NCI-H345 (cell line): ENCODE measurements around the gene PTPRB.
"Not testable (repeated sequence)": the region's sequence is repeated elsewhere in the genome, so short reads cannot be mapped to it uniquely, and the experiment has no call there.

ENCODE experiments used
- DNase-seq: peaks from one replicate; lab custom pipeline; 2025; lab: John Stamatoyannopoulos, UW

PTPRB gene

DNA sequence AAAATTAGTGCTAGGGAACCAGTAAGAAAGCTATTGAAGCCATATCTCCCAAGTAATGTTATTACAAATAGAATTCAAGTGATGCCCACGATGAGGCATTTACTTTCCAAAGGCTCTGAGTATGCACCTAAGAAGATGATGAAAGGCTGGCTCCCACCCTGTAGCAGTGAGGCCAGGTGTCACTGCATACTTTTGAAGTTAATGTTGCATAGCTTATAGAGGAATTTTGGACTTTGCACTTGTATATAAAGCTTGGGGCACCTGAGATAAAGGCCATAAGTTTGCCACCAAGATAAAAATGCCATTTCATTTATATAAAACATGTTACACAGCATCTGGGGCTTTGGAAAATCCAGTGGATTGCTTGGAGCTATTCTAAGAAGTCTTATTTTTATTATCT lies 96.2 kb downstream of the PTPRB start:
- DNase-seq, result no peak

DNA sequence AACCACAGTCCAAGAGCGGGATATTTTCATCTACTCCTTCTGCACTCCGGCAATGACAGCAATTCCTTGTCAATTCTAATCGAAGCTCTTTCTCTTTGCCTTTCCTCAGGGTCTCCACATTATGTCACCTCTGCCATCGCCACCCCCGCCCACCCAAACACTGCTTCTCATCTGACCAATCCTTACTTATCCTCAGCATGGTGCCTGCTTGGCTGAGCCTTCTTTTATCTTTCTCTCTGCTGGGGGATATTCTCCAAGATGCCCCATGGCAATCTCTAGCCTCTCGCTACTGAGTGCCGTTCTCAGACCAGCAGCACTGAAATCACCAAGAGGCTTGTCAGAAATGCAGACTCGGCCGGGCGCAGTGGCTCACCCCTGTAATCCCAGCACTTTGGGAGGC lies 100.6 kb downstream of the PTPRB start:
- no peak for DNase-seq

DNA sequence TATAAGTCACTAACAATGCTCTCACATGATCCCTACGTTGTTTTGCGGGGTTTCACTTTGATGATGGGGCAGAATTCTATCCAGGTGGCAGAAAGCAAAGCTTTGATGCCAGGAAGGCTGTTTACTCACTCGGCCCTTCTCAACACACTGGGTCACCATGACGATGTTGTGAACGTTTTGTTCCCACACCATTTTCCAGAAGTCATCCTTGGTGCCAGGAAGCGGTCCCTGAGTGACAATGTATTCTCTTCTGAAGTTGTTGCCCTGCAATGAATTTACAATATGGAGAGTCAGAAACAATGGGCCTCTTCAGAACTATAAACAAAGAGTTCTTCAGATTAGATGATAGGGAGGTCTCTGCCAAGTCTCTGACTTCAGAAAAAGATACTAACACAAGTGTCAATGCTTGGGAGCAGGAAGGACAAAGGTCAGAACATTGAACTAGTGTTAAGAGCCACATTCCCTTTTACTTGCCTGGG lies 101.3 kb downstream of the PTPRB start:
- no peak for DNase-seq

DNA sequence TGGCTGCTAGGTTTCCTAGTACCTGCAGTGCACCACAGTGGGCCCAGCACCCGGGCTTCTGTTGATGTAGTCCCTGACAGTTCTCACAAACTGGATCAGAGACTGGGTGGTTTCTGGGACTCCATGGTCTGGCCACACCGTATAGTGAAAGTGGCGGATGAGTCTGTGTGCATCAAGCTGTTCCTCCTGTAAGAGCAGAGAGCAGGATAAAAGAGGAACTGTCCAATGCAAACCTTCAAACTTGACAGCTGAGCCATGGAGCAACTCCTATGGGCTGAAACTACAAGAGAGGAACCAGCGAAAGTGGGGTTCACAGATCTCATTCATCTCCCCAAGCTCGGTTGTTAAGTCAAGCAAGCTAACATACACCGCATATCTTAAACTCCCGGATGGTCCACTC lies 102.8 kb downstream of the PTPRB start:
- no peak for DNase-seq

DNA sequence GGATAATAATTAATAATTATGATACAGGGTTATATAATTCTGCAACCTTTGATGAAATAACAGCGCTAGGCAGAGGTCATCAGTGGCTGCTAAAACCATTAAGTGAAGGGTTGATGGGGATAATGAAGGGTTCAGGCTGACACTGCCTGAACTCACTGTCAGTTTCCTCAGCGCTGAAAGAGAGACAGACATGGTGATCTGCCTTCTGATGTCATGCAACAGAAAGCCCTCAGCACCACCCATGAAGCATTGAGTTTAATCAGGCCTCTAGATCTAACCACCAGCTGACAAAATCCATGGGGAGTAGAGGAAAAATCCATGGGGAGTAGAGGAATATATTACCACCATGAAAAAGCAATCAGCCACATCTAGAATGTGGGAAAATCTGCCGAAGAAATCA lies 107.6 kb downstream of the PTPRB start:
- DNase-seq, result no peak

DNA sequence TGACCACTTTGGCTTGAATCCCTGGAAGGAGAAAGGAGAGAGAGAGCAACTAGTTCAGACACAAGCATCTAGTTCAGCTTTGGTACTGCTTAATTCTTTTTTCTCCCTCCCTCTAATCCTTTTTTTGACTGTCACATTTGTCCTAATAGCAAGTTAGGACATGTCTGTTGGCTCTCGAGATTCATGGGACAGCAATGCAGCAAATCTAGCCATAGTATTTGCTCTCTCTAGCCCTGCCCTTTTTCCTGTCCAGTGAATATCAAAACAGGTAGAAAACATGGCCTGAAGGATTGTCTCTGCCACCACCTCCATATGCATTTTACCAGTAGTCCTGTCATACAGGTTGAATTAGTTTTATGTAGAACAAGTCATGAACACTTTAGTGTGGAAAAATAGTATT lies 116.4 kb downstream of the PTPRB start:
- no peak for DNase-seq

DNA sequence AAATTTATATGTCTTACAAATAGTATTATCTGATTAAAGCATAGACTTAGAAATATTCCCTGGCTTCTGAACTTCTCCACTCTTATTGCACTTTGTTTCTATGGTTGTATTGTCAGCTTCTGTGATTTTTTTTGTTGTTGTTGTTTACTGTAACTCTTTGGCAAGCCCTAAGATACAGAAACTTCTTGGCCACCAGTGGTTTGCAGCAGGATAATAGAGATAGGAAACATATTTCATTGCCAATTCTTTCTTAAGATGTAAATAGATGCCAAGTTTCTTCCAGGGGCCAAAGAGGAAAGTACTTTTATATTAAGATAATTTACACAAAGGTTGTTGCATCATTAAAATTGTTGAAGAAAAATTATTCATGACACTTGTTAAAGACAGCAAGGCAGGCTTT lies 123.8 kb downstream of the PTPRB start:
- DNase-seq, result no peak

DNA sequence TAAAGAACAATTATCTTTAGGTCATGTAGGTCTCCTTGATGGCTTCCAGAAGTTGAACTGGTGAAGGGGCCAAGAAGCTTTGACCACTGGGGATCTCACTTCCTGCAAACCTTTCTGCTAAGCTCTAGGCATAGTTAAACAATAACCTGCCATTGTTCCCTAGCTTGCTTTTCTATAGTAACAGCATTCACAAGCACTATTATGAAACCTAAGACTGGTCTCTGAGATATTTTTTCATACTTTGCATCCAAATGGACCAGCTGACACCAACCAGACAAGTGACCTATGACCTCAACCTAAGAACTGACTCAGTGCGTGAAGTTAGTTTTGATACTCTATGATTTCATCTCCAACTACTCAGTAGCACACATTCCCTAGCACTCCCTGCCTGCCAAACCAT lies 129.1 kb downstream of the PTPRB start:
- no peak for DNase-seq

DNA sequence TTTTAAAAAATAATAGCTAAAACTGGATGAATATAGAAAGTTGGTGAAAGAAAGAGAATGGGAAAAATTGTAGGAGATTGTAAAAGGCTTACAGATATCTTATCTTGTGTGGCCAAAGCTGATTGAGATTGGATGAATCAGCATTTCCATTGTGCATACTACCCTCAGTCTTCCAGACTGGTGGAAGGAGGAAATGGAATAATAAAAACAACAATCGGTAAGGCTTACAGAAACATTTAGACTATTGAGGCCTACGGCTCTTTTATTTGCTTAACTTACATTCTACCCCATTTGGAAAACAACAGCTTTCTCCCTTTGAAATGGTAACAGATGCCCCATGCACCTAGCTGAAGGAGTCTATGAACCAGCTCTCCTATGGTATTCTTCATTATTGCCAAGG lies 129.8 kb downstream of the PTPRB start:
- no peak for DNase-seq

DNA sequence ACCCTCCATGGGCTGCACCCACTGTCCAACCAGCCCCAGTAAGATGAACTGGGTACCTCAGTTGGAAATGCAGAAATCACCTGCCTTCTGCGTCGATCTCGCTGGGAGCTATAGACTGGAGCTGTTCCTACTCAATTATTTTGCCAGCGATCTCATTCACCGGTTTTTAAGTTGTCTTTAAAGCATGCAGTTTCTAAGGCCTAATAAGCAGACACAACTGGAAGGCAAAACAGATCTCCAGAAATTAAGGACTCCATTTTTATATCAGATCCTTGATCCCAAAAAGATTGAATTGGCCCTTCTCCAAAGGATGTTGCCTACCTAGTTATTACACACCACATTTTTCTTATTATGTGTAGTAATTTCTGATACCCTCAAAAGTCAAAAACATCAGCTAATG lies 139.7 kb downstream of the PTPRB start:
- DNase-seq, result no peak

DNA sequence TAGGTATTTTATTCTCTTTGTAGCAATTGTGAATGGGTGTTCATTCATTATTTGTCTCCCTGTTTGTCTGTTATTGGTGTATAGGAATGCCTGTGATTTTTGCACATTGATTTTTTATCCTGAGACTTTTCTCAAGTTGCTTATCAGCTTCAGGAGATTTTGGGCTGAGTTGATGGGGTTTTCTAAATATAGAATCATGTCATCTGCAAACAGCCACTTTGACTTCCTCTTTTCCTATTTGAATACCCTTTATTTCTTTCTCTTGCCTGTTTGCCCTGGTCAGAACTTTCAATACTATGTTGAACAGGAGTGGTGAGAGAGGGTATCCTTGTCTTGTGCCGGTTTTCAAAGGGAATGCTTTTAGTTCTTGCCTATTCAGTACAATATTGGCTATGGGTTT lies 144.3 kb downstream of the PTPRB start:
- not testable (repeated sequence) for DNase-seq

DNA sequence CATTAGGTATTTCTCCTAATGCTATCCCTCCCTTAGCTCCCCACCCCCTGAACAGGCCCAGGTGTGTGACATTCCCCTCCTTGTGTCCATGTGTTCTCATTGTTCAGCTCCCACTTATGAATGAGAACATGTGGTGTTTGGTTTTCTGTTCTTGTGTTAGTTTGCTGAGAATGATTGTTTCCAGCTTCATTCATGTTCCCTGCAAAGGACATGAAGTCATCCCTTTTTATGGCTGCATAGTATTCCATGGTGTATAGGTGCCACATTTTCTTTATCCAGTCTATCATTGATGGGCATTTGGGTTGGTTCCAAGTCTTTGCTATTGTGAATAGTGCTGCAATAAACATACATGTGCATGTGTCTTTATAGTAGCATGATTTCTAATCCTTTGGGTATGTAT lies 146.3 kb downstream of the PTPRB start:
- DNase-seq, result not testable (repeated sequence)

DNA sequence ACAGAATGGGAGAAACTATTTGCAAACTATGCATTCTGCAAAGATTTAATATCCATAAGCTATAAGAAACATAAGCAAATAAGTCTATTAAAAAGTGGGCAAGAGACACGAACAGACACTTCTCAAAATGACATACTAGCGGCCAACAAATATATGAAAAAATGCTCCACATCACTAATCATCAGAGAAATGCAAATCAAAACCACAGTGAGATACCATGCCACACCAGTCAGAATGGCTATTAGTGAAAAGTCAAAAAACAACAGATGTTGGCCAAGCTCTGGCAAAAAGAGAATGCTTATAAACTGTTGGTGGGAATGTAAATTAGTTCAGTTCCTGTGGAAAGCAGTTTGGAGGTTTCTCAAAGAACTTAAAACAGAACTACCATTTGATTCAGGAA lies 149.8 kb downstream of the PTPRB start:
- no peak for DNase-seq

DNA sequence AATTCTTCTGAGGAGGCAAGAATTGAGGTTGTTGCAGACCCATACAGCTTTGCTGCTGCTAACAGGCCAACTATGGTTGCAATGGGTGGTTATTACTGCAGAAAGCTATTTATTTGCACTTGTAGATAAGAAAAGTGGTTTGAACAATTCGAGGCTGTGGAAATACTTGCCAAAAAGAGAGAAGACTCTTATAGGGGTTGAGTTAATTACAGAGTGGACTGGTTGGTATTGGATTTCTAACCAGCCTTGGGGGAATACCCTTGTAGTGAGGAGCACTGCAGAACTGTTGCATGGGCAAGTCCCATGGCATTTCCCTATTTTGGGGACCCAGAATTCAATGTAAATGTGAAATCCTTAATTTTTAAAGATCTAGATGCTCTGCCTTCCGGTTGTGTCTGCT lies 150.6 kb downstream of the PTPRB start:
- no peak for DNase-seq

DNA sequence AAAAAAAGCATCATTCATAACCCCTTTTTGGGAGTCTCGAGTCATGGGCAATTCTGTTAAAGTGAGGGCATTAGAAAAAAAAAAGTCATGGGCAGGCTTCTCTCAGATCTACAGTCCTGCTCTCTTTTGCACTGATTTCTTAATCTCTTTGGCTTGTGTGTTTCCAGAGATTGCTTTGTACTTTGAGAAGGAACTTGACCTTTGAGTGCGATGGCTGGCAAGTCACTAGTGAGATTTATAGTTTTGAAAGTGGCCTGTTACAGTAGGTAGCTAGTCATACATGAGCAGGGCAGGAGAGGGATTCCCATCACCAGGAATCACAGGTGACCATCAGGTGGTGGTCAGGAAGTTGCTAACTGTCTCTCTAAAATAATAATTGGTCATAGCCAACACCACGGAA lies 151.5 kb downstream of the PTPRB start:
- DNase-seq, result no peak

DNA sequence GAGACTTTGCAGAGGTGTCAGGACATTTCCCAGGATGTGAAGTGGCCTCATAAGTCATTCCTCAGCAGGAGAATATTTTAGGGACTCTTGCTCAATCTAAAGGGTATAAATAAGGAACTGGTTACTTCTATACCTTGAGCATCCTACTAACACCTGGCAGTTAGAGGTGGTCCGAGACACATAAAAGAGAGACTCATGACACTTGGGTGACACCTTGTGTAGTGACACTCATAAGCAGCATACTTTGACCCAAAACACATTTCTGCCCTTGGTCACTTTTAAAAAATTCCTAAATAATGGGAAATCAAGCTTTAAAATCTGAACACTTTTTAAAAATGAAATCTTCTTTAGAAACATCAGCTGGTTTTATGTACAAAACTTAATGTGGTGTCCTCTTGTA lies 152.8 kb downstream of the PTPRB start:
- no peak for DNase-seq

DNA sequence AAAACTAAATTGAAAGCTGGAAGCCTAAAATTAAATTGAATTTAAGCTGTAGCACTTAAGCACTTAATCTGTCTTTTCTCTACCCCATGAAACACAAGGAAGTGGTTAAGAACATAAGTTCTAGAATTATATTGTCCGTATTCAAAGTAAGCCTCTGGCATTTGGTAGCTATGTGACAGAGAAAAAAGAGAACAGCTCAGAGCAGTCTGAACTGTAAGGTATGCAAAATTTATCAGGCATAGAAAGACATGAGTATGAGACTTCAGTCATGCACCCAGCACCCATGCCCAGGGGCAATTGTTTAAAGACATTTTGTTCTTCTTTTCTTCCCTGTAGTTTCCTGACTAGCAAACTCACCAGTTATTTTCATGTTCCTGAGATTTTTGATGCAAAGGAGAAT lies 154.5 kb downstream of the PTPRB start:
- DNase-seq, result no peak

DNA sequence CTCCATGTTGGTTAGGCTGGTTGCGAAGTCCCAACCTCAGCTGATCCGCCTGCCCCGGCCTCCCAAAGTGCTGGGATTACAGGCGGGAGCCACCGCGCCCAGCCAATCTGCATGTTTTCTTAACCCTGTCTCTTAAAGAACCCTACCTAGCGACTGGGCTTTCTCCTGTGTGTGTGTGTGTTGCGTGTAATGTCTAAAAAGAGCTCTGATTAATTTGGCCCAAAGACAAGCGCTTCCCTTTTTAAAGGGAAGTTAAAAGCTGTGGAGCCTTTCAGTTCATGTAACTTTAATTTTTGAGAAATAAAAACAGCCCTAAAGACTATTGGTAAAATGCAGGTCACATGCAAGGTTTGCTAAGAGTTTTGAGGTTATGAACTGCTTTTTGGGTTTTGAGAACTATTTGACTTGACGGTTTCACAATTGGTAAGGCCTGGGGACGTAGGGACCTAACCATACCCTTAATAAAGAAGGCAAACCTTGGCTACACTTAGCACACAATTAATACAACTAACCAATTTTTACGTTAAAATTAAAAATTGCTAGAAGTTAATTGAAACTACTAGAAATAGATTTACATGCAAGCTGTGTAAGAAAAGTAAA lies 167.9 kb downstream of the PTPRB start:
- DNase-seq, result no peak

DNA sequence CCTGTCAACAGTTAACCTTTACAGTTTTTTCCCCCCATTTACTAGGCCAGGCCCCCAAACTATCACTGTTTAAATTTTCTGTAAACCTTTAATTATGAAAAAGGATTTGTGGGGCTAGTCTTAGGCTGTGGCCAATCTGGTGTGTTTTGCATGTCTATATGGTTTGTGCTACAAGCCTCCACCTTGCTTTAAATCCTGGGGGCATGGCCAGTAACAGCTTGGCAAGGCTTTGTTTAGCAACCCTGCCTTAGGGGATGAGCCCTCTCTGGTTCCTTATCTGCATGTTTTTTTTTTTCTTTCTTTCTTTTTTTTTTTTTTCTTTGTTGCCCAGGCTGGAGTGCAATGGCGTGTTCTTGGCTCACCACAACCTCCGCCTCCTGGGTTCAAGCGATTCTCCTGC lies 168.5 kb downstream of the PTPRB start:
- no peak for DNase-seq

DNA sequence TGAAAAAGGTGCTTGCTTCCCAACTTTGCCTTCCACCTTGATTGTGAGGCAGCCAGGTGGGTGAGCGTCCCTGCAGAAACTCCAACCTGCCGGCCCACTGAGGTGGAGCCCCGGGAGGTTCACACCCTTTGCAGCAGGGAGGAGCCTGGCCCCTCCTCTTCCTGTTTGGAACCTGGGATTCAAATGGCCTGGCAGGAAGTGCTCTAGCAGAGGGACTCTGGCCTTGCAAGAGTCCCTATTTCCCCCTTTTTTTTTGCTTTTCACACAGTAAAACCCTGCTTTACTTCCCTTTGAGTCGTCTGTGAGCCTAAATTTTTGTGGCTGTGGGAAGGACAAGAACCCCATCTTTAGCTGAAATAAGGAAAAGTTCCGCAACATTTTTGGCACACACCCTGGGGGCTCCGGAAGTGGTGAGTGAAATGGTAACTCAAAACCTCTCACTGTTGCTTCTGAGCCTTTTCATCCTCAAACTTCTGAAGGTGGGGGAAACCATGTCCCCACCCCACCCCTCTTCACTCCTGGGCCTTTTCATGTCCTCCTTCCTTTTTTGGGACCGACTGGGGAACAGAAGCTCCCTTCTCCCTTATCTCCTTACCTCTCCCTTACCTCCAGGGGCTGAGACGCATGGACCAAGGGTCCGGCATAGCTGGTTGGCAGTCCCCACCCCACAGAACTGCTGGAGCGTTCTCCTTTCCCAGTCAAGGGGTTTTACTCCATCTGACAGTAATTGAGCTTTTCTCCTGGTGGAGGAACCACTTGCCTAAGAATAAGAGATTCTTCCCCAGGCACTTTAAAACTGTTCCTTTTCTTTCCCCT lies 169.1 kb downstream of the PTPRB start:
- no peak for DNase-seq

DNA sequence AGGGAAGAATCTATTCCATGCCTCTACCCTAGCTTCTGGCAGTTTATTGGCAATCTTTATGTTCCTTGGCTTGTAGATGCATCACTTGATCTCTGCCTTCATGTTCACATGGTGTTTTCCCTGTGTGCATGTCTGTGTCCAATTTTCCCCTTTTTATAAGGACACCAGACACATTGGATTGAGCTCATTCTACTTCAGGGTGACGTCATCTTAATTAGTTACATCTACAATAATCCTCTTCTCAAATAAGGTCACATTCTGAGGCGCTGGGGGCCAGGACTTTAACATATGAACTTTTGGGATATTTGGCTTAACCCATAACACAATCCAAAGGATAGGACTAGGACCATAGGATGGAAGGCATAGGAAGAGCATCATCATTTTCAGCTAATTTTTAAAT lies 169.8 kb downstream of the PTPRB start:
- no peak for DNase-seq

DNA sequence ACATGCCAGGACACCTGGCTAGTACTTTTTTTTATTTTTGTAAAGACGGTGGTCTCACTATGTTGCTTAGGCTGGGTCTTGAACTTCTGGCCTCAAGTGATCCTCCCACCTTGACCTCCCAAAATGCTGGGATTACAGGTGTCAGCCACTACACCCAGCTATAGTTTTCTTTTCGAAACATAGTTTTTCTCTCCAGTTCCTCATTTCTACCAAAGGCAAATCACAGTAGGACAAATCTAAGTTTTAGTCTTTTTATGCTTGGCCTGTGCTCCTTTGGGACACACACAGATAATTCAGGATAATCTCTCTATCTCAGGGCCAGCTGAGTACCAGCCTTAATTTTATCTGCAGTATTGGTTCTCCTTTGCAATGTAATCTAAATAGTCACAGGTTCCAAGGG lies 170.5 kb downstream of the PTPRB start:
- no peak for DNase-seq
